ENCODE data around the gene SUSD5. TPM values are rescaled to one million over a fixed set of nuclear protein-coding genes. Genes with fewer than 3 reads are reported as not detected.

Gene SUSD5
- total and polyA plus RNA-seq, 2 of the 4 experiments (the other 2 are of a cell fraction) = 1.4 to 2.9 TPM

- WGBS, 2 experiments (ENCODE audit: extremely low coverage in 2 of 2, insufficient read length in 1 of 2) = no CpG with 5 or more reads among the region's 2 CpGs
- CTCF ChIA-PET = no interaction called here
- Histone ChIP-seq H2AK5ac (ENCODE audit: low read depth, low read length) (no peak overlapping the region), H3K56ac (ENCODE audit: extremely low read depth, insufficient read depth, low read length) (no peak overlapping the region), H3K4ac (ENCODE audit: low read depth, low read length) (no peak overlapping the region), H2AFZ (replicated peaks; ENCODE audit: low read length, poor library complexity) (no peak overlapping the region), H3K9me1 (ENCODE audit: insufficient read depth, low read length) (peaks cover 3% of the 10 kb centered on the region; the same call in 1 of the 2 replicates), H3K14ac (replicated peaks; ENCODE audit: low read depth, low read length) (no peak overlapping the region), H4K91ac (ENCODE audit: insufficient read depth, low read depth, low read length) (no peak overlapping the region), H2BK120ac (ENCODE audit: low read depth, low read length) (no peak overlapping the region), H3K4me3 (ENCODE audit: insufficient read depth, low read depth, low read length) (no peak overlapping the region), H3K9me3 (ENCODE audit: control insufficient read depth, insufficient read depth, low read length) (no peaks in the 10 kb centered on the region), H3K23ac (ENCODE audit: low read depth, low read length) (no peak overlapping the region), H3K79me1 (ENCODE audit: low read depth in 1 of 2, low read length in 2 of 2) (no peaks in the 10 kb centered on the region), H4K8ac (ENCODE audit: low read depth in 2 of 2, low read length in 2 of 2) (no peak overlapping the region), H2BK20ac (ENCODE audit: low read depth, low read length) (no peak overlapping the region), H3K27ac (ENCODE audit: insufficient read depth, low read length) (no peak overlapping the region), H2BK5ac (ENCODE audit: low read depth, low read length, poor library complexity, severe bottlenecking) (no peak overlapping the region), H4K20me1 (ENCODE audit: insufficient read depth, low read length) (no peaks in the 10 kb centered on the region), H3K4me1 (ENCODE audit: control insufficient read depth, insufficient read depth, low read length) (peaks cover 2% of the 10 kb centered on the region), H3K36me3 (ENCODE audit: control insufficient read depth, insufficient read depth, low read length) (no peaks in the 10 kb centered on the region), H3K9ac (ENCODE audit: low read depth, low read length) (no peak overlapping the region), H3K18ac (ENCODE audit: low read depth, low read length) (no peak overlapping the region), H3K4me2 (ENCODE audit: low read depth, low read length) (no peak overlapping the region), H4K5ac (ENCODE audit: low read depth, low read length) (no peak overlapping the region), H2BK15ac (ENCODE audit: low read depth, low read length) (no peak overlapping the region), H3K27me3 (ENCODE audit: control insufficient read depth, insufficient read depth, low read length) (no peaks in the 10 kb centered on the region), H2AK9ac (replicated peaks; ENCODE audit: low read depth, low read length, poor library complexity) (no peak overlapping the region)
- DNase-seq = no peak
- no TSS peak for BruUV-seq (replicated peaks)
- POLR2A ChIA-PET (ENCODE audit: unreplicated experiment) = no interaction called here
- TF ChIP-seq BHLHE40 (IDR thresholded peaks at IDR 0.05; ENCODE audit: low read depth, low read length) (no peak), ELK1 (IDR thresholded peaks at IDR 0.05; ENCODE audit: borderline replicate concordance, low read depth, low read length) (no peak), FOS (IDR thresholded peaks at IDR 0.05; ENCODE audit: low read depth, low read length) (no peak), MAZ (IDR thresholded peaks at IDR 0.05; ENCODE audit: borderline replicate concordance, low read depth, low read length) (no peak), RFX5 (IDR thresholded peaks at IDR 0.05; ENCODE audit: low read depth, low read length) (no peak)
- no peak for ATAC-seq (ENCODE audit: low read depth)
- in situ Hi-C loops (cut with MboI; ENCODE audit: low sequenced_read_pairs) (no loop called here), intact Hi-C loops (cut with micrococcal nuclease) (no loop called here), dilution Hi-C loops (cut with HindIII; ENCODE audit: low sequenced_read_pairs, unreplicated experiment) (no loop called here)
Measured at GRCh38 chr3:33166095-33166494, 52.5 kb downstream of the SUSD5 start.

All from IMR-90 (cell line).